ENCODE measurements around the gene SHANK1.

The SHANK1 gene

GRCh38 chr19:50664204-50664603 lies 55.4 kb downstream of the SHANK1 start:
- no peak for TF ChIP-seq CTCF (IDR thresholded peaks at IDR 0.05)
- no peak overlapping the region for H3K4me3 ChIP-seq
- H3K4me1 ChIP-seq = peaks cover 0 to 30% (median 16%) of the 10 kb centered on the region in 4 donors
- DNase-seq = no peak
- no peaks in the 10 kb centered on the region for H3K36me3 ChIP-seq
- H3K27ac ChIP-seq = no peak overlapping the region
- intact Hi-C loops (cut with DNase I; ENCODE audit: low total_unique reads) = no loop called here
- H3K27me3 ChIP-seq = peaks cover 7 to 77% of the 10 kb centered on the region in 2 donors
- H3K9me3 ChIP-seq = no peaks in the 10 kb centered on the region

GRCh38 chr19:50663482-50663790 lies 56.2 kb downstream of the SHANK1 start:
- H3K4me1 ChIP-seq = peaks cover 0 to 36% (median 23%) of the 10 kb centered on the region in 4 donors
- DNase-seq = no peak
- H3K27me3 ChIP-seq = peaks cover 7 to 77% of the 10 kb centered on the region in 2 donors
- H3K4me3 ChIP-seq = no peak overlapping the region
- no peak for TF ChIP-seq CTCF (IDR thresholded peaks at IDR 0.05)
- H3K27ac ChIP-seq = no peak overlapping the region
- H3K9me3 ChIP-seq = no peaks in the 10 kb centered on the region
- intact Hi-C loops (cut with DNase I; ENCODE audit: low total_unique reads) = no loop called here
- H3K36me3 ChIP-seq = no peaks in the 10 kb centered on the region

- no peak for TF ChIP-seq CTCF (IDR thresholded peaks at IDR 0.05)
- DNase-seq = no peak
- Histone ChIP-seq H3K4me1 (peaks cover 0 to 36% (median 24%) of the 10 kb centered on the region in 4 donors), H3K36me3 (no peaks in the 10 kb centered on the region), H3K9me3 (no peaks in the 10 kb centered on the region), H3K27me3 (peaks cover 3 to 77% of the 10 kb centered on the region in 2 donors), H3K4me3 (no peak overlapping the region), H3K27ac (no peak overlapping the region)
- intact Hi-C loops (cut with DNase I; ENCODE audit: low total_unique reads) = no loop called here
Measured at GRCh38 chr19:50662651-50663481, 56.7 kb downstream of the SHANK1 start.

- Histone ChIP-seq H3K27ac (no peak overlapping the region), H3K9me3 (no peaks in the 10 kb centered on the region), H3K27me3 (peaks cover 0 to 74% of the 10 kb centered on the region in 2 donors), H3K4me3 (no peak overlapping the region), H3K36me3 (no peaks in the 10 kb centered on the region), H3K4me1 (peaks cover 0 to 29% (median 19%) of the 10 kb centered on the region in 4 donors)
- intact Hi-C loops (cut with DNase I; ENCODE audit: low total_unique reads) = no loop called here
- no peak for DNase-seq
- no peak for TF ChIP-seq CTCF (IDR thresholded peaks at IDR 0.05)
Measured at GRCh38 chr19:50661766-50662650, 57.6 kb downstream of the SHANK1 start.

GRCh38 chr19:50661023-50661422 lies 58.6 kb downstream of the SHANK1 start:
- no peaks in the 10 kb centered on the region for H3K36me3 ChIP-seq
- H3K4me3 ChIP-seq = no peak overlapping the region
- peaks cover 0 to 19% (median 14%) of the 10 kb centered on the region in 4 donors for H3K4me1 ChIP-seq
- no peak for TF ChIP-seq CTCF (IDR thresholded peaks at IDR 0.05)
- DNase-seq = no peak
- intact Hi-C loops (cut with DNase I; ENCODE audit: low total_unique reads) = no loop called here
- no peaks in the 10 kb centered on the region for H3K9me3 ChIP-seq
- peaks cover 0 to 72% of the 10 kb centered on the region in 2 donors for H3K27me3 ChIP-seq
- no peak overlapping the region for H3K27ac ChIP-seq
